Stomach (tissue), 9 donors: Measurements from ENCODE around the gene TGFBR2. TPM values are rescaled to one million over a fixed set of nuclear protein-coding genes. Genes with fewer than 3 reads are reported as not detected.

Experiments
- DNase-seq, 2 donors: peaks; one replicate each; pipeline versions ENCODE4 v3.0.0 to v3.0.0-alpha.2; 2013 to 2019
- H3K27ac ChIP-seq, 5 donors: fragments of 200-600 bp in 4 of 5; sonication (generic) in 4 of 5; one replicate each; pipeline ENCODE4 v1.5.1; 2013 to 2019; ENCODE audit warnings: mild to moderate bottlenecking in 1 of 5, moderate library complexity in 1 of 5
- H3K27me3 ChIP-seq, 3 donors: fragments of 200-600 bp; sonication (generic); one replicate each; pipeline ENCODE4 v1.5.1; 2017 to 2019; ENCODE audit warnings: mixed run types in 1 of 3
- H3K36me3 ChIP-seq, 4 donors: fragments of 200-600 bp; sonication (generic); 1 replicate in 3 of 4; 2 replicates in 1 of 4; pipeline ENCODE4 v1.5.1; 2016 to 2019
- H3K4me1 ChIP-seq, 4 donors: fragments of 200-600 bp; sonication (generic); one replicate each; pipeline ENCODE4 v1.5.1; 2016 to 2019
- H3K4me3 ChIP-seq, 4 donors: fragments of 200-600 bp; sonication (generic) in 3 of 4; one replicate each; pipeline ENCODE4 v1.5.1; 2016 to 2019; ENCODE audit warnings: mild to moderate bottlenecking in 1 of 4
- H3K9me3 ChIP-seq, 4 donors: fragments of 200-600 bp; sonication (generic); one replicate each; pipeline ENCODE4 v1.5.1; 2016 to 2019
- EP300 ChIP-seq: sonication (generic); formaldehyde crosslinking; IDR thresholded peaks from one replicate; pipeline ENCODE4 v1.6.1; 2017; ENCODE audit warnings: antibody characterized with exemption
- POLR2A ChIP-seq, 4 donors: fragments of 450-650 bp; IDR thresholded peaks; one replicate each; pipeline ENCODE4 v1.6.1; 2016; ENCODE audit warnings: antibody characterized with exemption in 4 of 4, control low read depth in 2 of 4, mild to moderate bottlenecking in 1 of 4, moderate library complexity in 1 of 4
- POLR2AphosphoS5 ChIP-seq, 3 donors: sonication (generic); formaldehyde crosslinking; IDR thresholded peaks; one replicate each; pipeline ENCODE4 v1.6.1; 2016; ENCODE audit warnings: antibody characterized with exemption in 3 of 3
- WGBS, 5 donors: extraction: QIAGEN DNeasy Blood & Tissue Kit in 3 of 5; methylation state at CpG; one replicate each; pipeline versions ENCODE4 v1.1.5 to v1.1.7; 2013 to 2018; 5-methylcytosine and 5-hydroxymethylcytosine counted together
- intact Hi-C: fragments of 100-400 bp; cut with DNase I; formaldehyde crosslinking; loops from one replicate; pipeline ENCODE4 v1.15.1; 2023; ENCODE audit warnings: low total_unique reads
- polyA plus RNA-seq, 3 donors: library from polyadenylated mRNA; stranded (reverse); fragments of 200-250 nt; gene quantifications; one replicate each; pipeline ENCODE4 v1.2.3, GENCODE V29; 2013
- total RNA-seq, 5 donors: library from RNA; depleted of rRNA; stranded (reverse); fragments of >200 nt; gene quantifications; one replicate each; pipeline versions ENCODE4 v1.1.0 to v1.2.3, GENCODE V29; 2014 to 2016
- TF ChIP-seq, protein P1 (sequence below), 7 experiments: fragments of 450-650 bp in 4 of 7; fragments of 200-600 bp in 3 of 7; sonication (generic) in 3 of 7; IDR thresholded peaks; one replicate each; pipeline ENCODE4 v1.5.1; 2016 to 2019; ENCODE audit warnings: antibody characterized with exemption in 7 of 7, control low read depth in 2 of 7, mild to moderate bottlenecking in 1 of 7
- donor health status: healthy with polysubstance abuse.
- donor health status: Bipolar disorder and iron deficiency.
- donor health status: healthy.

TGFBR2 gene
- total and polyA plus RNA-seq, 8 donors = 13.7 to 115 (median 66.3) TPM

DNA sequence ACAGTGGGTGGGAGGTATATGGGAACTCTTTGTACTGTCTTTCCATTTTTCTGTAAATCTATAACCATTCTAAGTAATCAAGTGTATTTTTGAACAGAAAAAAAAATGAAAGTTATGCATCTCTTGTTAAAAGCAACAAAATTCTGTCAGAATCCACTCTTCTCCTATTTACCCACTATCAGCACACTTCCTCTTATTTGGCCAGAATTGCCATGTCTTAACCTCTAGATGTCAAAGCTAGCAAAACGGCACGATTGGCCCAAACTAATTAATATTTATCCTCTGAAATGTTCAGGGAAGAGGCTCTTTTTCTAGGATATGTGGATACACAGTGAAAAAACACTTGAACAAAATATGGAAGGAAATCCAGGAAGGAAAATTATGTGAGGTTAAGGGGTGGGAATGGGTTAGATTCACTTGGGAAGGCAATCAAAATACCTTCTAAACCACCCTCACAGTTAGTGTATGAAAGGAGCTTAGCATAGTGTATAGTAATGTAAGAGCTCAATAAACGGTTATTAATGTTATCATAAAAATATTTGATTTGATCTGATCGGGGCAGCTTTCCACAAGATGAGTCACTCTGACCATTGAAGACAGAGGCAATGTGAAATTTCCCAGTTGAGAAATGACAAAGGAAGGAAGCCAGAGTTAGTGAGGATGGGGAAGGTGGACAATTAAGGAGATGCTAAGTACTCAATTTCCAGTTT, 20.1 kb upstream of the TGFBR2 start:
- no peak for DNase-seq
- WGBS, 5 donors = 53 to 69% (median 65%) methylated on average over 4 of the region's 4 CpGs
- Histone ChIP-seq H3K27me3 (no peaks in the 10 kb centered on the region), H3K27ac (no peak overlapping the region), H3K4me1 (peaks cover 0 to 11% (median 0%) of the 10 kb centered on the region in 4 donors), H3K9me3 (no peaks in the 10 kb centered on the region), H3K36me3 (no peaks in the 10 kb centered on the region), H3K4me3 (no peak overlapping the region)
- TF ChIP-seq, protein P1, sequence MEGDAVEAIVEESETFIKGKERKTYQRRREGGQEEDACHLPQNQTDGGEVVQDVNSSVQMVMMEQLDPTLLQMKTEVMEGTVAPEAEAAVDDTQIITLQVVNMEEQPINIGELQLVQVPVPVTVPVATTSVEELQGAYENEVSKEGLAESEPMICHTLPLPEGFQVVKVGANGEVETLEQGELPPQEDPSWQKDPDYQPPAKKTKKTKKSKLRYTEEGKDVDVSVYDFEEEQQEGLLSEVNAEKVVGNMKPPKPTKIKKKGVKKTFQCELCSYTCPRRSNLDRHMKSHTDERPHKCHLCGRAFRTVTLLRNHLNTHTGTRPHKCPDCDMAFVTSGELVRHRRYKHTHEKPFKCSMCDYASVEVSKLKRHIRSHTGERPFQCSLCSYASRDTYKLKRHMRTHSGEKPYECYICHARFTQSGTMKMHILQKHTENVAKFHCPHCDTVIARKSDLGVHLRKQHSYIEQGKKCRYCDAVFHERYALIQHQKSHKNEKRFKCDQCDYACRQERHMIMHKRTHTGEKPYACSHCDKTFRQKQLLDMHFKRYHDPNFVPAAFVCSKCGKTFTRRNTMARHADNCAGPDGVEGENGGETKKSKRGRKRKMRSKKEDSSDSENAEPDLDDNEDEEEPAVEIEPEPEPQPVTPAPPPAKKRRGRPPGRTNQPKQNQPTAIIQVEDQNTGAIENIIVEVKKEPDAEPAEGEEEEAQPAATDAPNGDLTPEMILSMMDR (IDR thresholded peaks at IDR 0.05) = no peak
- TF ChIP-seq EP300 (no peak), POLR2A (IDR thresholded peaks at IDR 0.05) (no peak), POLR2AphosphoS5 (IDR thresholded peaks at IDR 0.05) (no peak)
- intact Hi-C loops = no loop called here

DNA sequence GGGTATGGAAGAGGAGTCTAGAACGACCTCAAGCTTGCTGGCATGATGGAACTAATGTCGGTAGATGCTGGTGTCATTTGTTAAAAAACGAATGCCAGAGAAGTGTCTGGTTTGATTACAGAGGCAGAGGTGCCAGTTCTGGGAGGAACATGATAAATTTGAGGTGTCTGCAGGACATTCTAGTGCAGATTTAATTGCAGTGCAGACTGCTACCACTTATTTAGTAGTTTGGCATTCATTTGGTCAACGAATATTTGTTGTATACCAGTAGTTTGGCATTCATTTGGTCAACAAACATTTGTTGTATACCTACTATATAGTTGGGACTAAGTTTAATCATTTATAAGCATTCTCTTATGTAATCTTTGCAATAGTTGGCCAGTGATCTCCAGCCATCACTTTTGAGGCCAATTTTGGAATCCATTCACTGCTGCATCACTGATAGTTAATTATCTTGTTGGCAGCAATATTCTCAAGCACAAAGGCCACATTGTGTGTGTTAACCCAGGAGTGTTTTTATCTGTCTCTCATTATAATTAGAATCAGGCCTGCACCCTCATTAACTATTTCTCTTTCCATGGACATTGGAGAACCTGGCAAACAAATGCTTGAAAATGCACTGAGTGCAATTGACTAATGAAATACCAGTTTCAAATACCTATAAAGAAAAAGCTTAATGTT, 19.5 kb upstream of the TGFBR2 start:
- no peaks in the 10 kb centered on the region for H3K9me3 ChIP-seq
- no peak for DNase-seq
- H3K4me3 ChIP-seq = no peak overlapping the region
- WGBS, 5 donors = 83 to 91% (median 88%) methylated on average over 4 of the region's 4 CpGs
- intact Hi-C loops = no loop called here
- H3K27ac ChIP-seq = no peak overlapping the region
- no peak for TF ChIP-seq EP300
- no peak for TF ChIP-seq POLR2AphosphoS5 (IDR thresholded peaks at IDR 0.05)
- no peak for TF ChIP-seq POLR2A (IDR thresholded peaks at IDR 0.05)
- TF ChIP-seq, protein P1 (IDR thresholded peaks at IDR 0.05) = no peak
- no peaks in the 10 kb centered on the region for H3K27me3 ChIP-seq
- H3K4me1 ChIP-seq = peaks cover 0 to 11% (median 0%) of the 10 kb centered on the region in 4 donors
- no peaks in the 10 kb centered on the region for H3K36me3 ChIP-seq

DNA sequence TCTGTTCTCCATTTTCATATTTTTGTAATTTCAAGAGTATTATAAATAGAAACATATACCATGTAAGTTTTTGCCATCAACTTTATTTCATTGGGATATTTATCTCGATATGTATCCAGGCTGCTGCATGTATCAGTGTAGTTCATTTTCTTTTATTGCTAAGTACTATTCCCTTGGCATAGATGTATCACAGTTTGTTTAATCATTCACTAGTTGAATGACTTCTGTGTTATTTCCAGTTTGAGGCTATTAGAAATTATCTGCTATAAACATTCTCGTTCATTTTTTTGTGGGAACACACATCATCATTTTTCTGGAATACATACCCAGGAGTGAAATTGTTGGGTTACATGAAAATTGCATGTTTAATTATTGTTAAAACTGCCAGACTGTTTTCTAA, 18.5 kb upstream of the TGFBR2 start:
- no peak overlapping the region for H3K27ac ChIP-seq
- peaks cover 0 to 11% (median 0%) of the 10 kb centered on the region in 4 donors for H3K4me1 ChIP-seq
- no peak for DNase-seq
- H3K4me3 ChIP-seq = no peak overlapping the region
- H3K27me3 ChIP-seq = no peaks in the 10 kb centered on the region
- intact Hi-C loops = no loop called here
- H3K36me3 ChIP-seq = no peaks in the 10 kb centered on the region
- no peak for TF ChIP-seq POLR2A (IDR thresholded peaks at IDR 0.05)
- TF ChIP-seq POLR2AphosphoS5 (IDR thresholded peaks at IDR 0.05) = no peak
- TF ChIP-seq, protein P1 (IDR thresholded peaks at IDR 0.05) = no peak
- no peak for TF ChIP-seq EP300
- WGBS, 5 donors = 70 to 85% (median 77%) methylated on average over 2 of the region's 2 CpGs
- H3K9me3 ChIP-seq = no peaks in the 10 kb centered on the region

DNA sequence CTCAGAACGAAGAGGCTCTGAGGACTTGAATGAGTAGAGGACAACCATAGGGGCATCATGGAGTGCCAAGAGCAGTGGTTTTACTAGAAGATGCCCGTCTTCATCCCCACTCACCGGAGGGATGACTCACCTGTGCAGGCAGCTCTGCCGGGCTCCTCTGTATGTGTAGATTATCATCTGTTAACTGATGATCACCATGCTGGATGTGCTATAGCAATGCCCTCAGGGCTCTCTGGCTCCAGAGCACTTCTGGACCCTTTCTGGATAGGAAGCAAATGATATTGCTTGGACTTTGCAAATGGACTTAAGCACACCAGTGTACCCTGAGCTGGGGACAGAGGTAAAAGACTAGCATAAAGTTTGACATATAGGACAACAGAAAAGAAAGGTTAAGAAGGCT, 10.2 kb upstream of the TGFBR2 start:
- intact Hi-C loops = no loop called here
- H3K27ac ChIP-seq = peak overlapping the region; percentile 6 to 84 (median 73)
- no peak for TF ChIP-seq POLR2A (IDR thresholded peaks at IDR 0.05)
- TF ChIP-seq, protein P1 (IDR thresholded peaks at IDR 0.05) = no peak
- no peak for TF ChIP-seq POLR2AphosphoS5 (IDR thresholded peaks at IDR 0.05)
- TF ChIP-seq EP300 = no peak
- H3K9me3 ChIP-seq = no peaks in the 10 kb centered on the region
- DNase-seq = no peak
- peaks cover 9 to 41% (median 20%) of the 10 kb centered on the region in 4 donors for H3K4me1 ChIP-seq
- 78 to 84% (median 80%) methylated on average over 4 of the region's 4 CpGs for WGBS, 5 donors
- H3K36me3 ChIP-seq = no peaks in the 10 kb centered on the region
- H3K4me3 ChIP-seq = no peak overlapping the region
- no peaks in the 10 kb centered on the region for H3K27me3 ChIP-seq
